GM12873 (cell line): ENCODE measurements around the gene ATP13A5.

Experiments used
- TF ChIP-seq, protein P1 (sequence below): IDR thresholded peaks from 2 replicates; pipeline ENCODE4 v1.5.1; 2012; ENCODE audit warnings: low read depth, mild to moderate bottlenecking, moderate library complexity, low read length, control low read depth; ENCODE audit not compliant: insufficient read depth; ENCODE audit errors: missing control alignments

The ATP13A5 gene

DNA sequence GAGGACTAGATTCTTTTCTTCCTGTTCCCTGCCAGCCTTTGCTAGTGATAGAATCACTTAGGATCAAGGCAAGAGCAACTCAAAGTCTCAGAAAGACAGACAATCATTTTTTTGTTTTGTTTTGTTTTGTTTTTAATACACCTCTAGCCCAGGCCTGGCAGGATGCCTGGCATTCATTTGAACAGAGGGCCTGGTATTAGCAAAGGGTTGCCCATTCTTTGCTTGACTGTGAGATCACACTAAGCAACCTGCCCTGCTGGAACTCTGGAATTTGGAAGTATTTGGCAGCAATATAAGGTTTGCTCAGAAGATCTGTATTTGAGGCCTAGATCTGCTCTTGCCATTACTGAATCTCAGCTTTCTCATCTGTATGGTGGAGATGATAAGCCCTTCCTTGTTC, 21.8 kb upstream of the ATP13A5 start:
- TF ChIP-seq, protein P1, sequence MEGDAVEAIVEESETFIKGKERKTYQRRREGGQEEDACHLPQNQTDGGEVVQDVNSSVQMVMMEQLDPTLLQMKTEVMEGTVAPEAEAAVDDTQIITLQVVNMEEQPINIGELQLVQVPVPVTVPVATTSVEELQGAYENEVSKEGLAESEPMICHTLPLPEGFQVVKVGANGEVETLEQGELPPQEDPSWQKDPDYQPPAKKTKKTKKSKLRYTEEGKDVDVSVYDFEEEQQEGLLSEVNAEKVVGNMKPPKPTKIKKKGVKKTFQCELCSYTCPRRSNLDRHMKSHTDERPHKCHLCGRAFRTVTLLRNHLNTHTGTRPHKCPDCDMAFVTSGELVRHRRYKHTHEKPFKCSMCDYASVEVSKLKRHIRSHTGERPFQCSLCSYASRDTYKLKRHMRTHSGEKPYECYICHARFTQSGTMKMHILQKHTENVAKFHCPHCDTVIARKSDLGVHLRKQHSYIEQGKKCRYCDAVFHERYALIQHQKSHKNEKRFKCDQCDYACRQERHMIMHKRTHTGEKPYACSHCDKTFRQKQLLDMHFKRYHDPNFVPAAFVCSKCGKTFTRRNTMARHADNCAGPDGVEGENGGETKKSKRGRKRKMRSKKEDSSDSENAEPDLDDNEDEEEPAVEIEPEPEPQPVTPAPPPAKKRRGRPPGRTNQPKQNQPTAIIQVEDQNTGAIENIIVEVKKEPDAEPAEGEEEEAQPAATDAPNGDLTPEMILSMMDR, result no peak

DNA sequence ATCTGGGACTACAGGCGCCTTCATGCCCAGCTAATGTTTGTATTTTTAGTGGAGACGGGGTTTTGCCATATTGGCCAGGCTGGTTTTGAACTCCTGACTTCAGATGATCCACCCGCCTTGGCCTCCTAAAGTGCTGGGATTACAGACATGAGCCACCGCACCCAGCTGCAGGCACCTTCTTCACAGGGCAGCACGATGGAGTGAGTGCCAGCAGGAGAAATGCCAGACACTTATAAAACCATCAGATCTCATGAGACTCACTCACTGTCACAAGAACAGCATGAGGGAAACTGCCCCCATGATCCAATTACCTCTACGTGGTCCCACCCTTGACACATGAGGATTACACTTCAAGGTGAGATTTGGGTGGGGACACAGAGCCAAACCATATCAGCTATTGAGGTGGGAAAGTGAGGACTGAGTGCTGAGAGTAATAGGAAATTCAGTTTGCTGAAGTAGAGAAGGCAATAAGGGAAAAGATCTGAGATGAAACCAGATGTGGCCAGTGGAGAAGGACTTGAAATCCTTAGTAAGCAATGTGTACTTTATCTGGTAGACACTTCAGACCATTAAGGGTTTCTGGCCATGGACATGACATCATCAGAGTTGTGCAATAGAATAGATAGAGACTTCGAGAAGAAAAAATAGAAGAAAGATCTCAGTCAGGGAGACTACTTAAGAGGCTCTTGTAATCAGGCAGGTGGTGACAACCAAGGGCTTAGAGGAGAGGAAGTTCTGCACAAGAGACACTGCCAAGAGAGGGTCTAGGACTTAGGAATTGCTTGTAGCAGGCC, 18.1 kb upstream of the ATP13A5 start:
- TF ChIP-seq, protein P1, result no peak

DNA sequence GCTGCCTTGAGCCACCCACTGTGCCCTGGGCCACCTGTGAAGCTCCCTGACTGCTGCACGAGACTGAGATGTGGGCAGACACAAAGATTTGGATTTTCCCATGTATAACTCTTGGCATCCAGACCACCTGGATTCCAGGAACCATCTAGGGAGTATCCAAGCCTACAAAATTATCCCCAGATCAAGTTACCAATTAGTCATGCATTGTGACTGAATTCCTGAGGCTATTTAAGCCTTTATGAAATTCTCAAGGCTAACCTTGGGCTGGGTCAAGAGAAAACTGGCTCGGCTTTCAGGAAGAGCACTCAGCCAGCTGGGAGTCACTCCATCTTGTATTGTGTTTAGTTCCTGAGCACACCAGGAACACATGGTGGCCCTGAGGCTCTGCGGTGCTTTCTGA, 13.3 kb upstream of the ATP13A5 start:
- TF ChIP-seq, protein P1, result no peak

DNA sequence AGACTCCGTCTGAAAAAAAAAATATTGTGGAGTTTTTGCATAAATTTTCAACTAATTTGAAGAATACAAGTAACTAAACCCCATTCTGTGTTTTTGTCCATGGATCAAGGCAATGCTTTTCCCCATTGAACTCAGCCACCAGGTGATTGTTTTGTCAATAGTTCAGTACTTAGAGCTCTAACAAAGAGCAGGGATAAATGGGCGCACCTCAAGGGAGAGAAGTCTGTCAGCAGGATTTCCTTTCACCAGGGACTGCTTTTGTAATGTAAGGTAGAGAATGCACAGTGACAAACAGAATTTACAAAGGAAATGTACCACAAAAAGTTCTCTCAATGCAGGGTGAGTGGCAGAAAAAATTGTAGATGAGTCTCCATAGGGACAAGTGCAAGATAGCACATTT, 10.8 kb upstream of the ATP13A5 start:
- TF ChIP-seq, protein P1, result no peak

DNA sequence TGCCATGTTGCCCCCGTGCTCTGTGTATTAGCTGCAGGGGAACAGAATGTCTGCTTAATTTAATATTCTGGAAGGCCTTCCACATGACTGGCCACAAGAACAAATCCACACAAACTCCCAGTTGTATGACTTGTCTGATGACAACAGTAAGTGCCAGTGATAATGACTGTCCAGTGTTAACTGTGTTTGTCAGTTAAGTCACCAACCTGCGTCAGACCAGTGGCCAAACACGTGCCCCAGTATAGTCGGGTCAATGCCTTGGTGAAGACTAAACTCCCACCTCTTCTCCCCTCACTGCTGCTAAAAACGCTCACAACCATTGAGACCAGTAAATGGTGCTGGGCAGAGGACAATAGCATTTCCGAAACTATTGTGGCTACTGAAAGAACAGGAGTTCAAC, 9.8 kb upstream of the ATP13A5 start:
- TF ChIP-seq, protein P1, result no peak

DNA sequence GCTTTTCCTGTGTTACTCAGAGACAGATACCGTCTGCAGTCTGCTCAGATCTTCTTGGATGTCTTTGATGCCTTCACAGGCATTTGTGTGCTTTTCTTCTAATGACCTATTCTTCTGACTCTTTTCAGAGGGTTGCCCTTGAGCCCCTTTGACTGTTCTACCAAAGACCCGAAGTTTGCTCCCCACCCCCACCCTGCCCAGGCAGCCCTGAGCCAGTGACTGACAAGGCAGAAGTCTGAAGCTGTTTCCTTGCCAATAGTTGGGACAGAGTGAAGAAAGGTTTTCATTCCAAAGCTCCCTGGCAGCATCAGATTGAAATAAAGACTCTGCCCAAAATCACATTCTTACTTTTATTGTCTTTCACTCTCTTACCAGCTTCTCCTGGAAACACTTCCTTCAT, 9.0 kb upstream of the ATP13A5 start:
- TF ChIP-seq, protein P1, result no peak

DNA sequence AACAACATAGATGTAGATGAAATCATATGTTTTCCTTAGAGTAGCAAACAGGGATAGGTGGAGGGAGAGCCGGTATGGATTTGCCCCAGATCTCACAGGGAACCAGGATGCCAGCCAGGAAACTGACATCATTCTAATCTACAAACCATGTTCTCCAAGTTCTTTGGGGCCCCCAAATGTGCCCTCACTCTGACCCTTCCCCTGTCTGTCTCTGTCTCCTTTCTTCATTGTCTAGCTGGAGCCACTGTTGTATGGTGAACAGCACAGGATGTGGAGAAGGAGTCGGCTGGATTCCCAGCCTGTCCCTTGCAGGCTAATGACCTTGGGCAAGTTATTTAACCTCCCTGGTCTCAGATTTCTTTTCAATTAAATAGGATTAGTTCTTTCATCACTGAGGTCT, 962 bp downstream of the ATP13A5 start:
- TF ChIP-seq, protein P1, result no peak
